GM19324 (cell line): ENCODE measurements around the gene OR3A2.
"Not testable (repeated sequence)": the region's sequence is repeated elsewhere in the genome, so short reads cannot be mapped to it uniquely, and the experiment has no call there.

Experiments
- ATAC-seq: cut with Tn5 transposase; IDR thresholded peaks from one replicate; pipeline ENCODE4 v1.9.1; 2021; ENCODE audit warnings: mild to moderate bottlenecking, moderate library complexity; ENCODE audit not compliant: unreplicated experiment, low FRiP score

OR3A2 gene

GRCh38 chr17:3385869-3386816 lies at the start of gene OR3A2:
TSS of gene OR3A2 (minus strand) at chr17:3386308.
- no peak for ATAC-seq

GRCh38 chr17:3433741-3434140 lies 47.6 kb upstream of the OR3A2 start, which contains the start of gene OR1E2:
TSS of gene OR1E2 (minus strand) at chr17:3433841. CDS start at chr17:3433841, 0 bp downstream.
- ATAC-seq, result no peak

- ATAC-seq, result not testable (repeated sequence)
These were observed 47.1 kb upstream of the OR3A2 start for GRCh38 chr17:3433215-3433614.

- ATAC-seq, result no peak
These were observed 32.1 kb upstream of the OR3A2 start for GRCh38 chr17:3418222-3418621.

GRCh38 chr17:3415610-3416009 lies 29.5 kb upstream of the OR3A2 start:
- no peak for ATAC-seq

- ATAC-seq, result not testable (repeated sequence)
These were observed 26.1 kb upstream of the OR3A2 start for GRCh38 chr17:3412216-3412615.

GRCh38 chr17:3411070-3411469 lies 25.0 kb upstream of the OR3A2 start, which contains the start of gene OR3A3:
TSS of gene OR3A3 (plus strand) at chr17:3411370.
- ATAC-seq, result no peak

GRCh38 chr17:3403856-3404255 lies 17.7 kb upstream of the OR3A2 start:
- not testable (repeated sequence) for ATAC-seq

GRCh38 chr17:3401786-3402185 lies 15.7 kb upstream of the OR3A2 start:
- ATAC-seq, result no peak

- no peak for ATAC-seq
These were observed 13.9 kb upstream of the OR3A2 start for GRCh38 chr17:3400055-3400454.

- ATAC-seq, result no peak
These were observed 12.2 kb upstream of the OR3A2 start, which contains the start of gene OR1E1 for GRCh38 chr17:3398310-3398709. TSS of gene OR1E1 (minus strand) at chr17:3398410. CDS start at chr17:3398410, 0 bp downstream.

GRCh38 chr17:3397801-3398200 lies 11.7 kb upstream of the OR3A2 start:
- ATAC-seq, result not testable (repeated sequence)

GRCh38 chr17:3389791-3390190 lies 3.7 kb upstream of the OR3A2 start:
- no peak for ATAC-seq

- ATAC-seq, result no peak
These were observed 4.2 kb downstream of the OR3A2 start for GRCh38 chr17:3381957-3382356.

GRCh38 chr17:3378321-3378720 lies 7.8 kb downstream of the OR3A2 start:
- ATAC-seq, result no peak

GRCh38 chr17:3371167-3371566 lies 14.9 kb downstream of the OR3A2 start:
- not testable (repeated sequence) for ATAC-seq

GRCh38 chr17:3342782-3343181 lies 43.3 kb downstream of the OR3A2 start:
- not testable (repeated sequence) for ATAC-seq

GRCh38 chr17:3335876-3336275 lies 50.2 kb downstream of the OR3A2 start:
- no peak for ATAC-seq

- no peak for ATAC-seq
These were observed 67.8 kb downstream of the OR3A2 start for GRCh38 chr17:3318336-3318735.

GRCh38 chr17:3316836-3317235 lies 69.3 kb downstream of the OR3A2 start:
- ATAC-seq, result no peak

- no peak for ATAC-seq
These were observed 77.5 kb downstream of the OR3A2 start for GRCh38 chr17:3308603-3309002.

GRCh38 chr17:3298260-3298659 lies 87.8 kb downstream of the OR3A2 start, which contains the start of gene OR3A1:
TSS of gene OR3A1 (minus strand) at chr17:3298360. CDS start at chr17:3292582, 5,778 bp downstream.
- ATAC-seq, result no peak
